CD4-positive, alpha-beta T cell (primary cell): ENCODE results near the gene TTC8. TPM values are rescaled to one million over a fixed set of nuclear protein-coding genes. Genes with fewer than 3 reads are reported as not detected.
A peak's percentile ranks its signal among the peaks of the same experiment; 100 is the strongest.

Source experiments
- ATAC-seq: fragments of 200-7000 bp; cut with Tn5 transposase; one replicate; pipeline ENCODE4 v1.10.0; 2022; ENCODE audit warnings: mild to moderate bottlenecking; ENCODE audit not compliant: poor library complexity
- CTCF ChIA-PET: fragments of 350-600 bp; sonication (Branson Sonifier 250); formaldehyde crosslinking; loops from one replicate; lab custom pipeline; 2021; ENCODE audit warnings: antibody characterized with exemption, inconsistent platforms; lab: Charles Lee
- POLR2A ChIA-PET: fragments of 350-600 bp; sonication (Branson Sonifier 250); formaldehyde crosslinking; loops from one replicate; lab custom pipeline; 2021; ENCODE audit warnings: antibody characterized with exemption, inconsistent platforms; lab: Charles Lee
- DNase-seq, 14 experiments: peaks; one replicate each; pipeline ENCODE4 v3.0.0-alpha.2; 2013 to 2020; ENCODE audit warnings: mixed read lengths in 2 of 14
- H3K27ac ChIP-seq, 2 donors: one replicate each; pipeline versions ENCODE4 v1.5.1 to v1.7.0; 2013; ENCODE audit warnings: low read length in 2 of 2, low read depth in 1 of 2, mild to moderate bottlenecking in 1 of 2
- H3K27me3 ChIP-seq, 2 experiments: 1 replicate in 1 of 2; 2 replicates in 1 of 2; pipeline versions ENCODE4 v1.6.1 to v1.7.0; 2013; ENCODE audit warnings: low read length in 2 of 2, control low read depth in 1 of 2, mild to moderate bottlenecking in 1 of 2, moderate library complexity in 1 of 2; ENCODE audit not compliant: insufficient read depth in 2 of 2, control insufficient read depth in 1 of 2
- H3K36me3 ChIP-seq: one replicate; pipeline ENCODE4 v1.6.1; 2013; ENCODE audit warnings: low read length, control low read depth; ENCODE audit not compliant: insufficient read depth
- H3K4me1 ChIP-seq: one replicate; pipeline ENCODE4 v1.6.1; 2013; ENCODE audit warnings: low read length, control low read depth; ENCODE audit not compliant: insufficient read depth
- H3K4me3 ChIP-seq: one replicate; pipeline ENCODE4 v1.5.1; 2013; ENCODE audit warnings: mild to moderate bottlenecking, low read length, moderate library complexity
- H3K9me3 ChIP-seq, 2 experiments: 1 replicate in 1 of 2; 2 replicates in 1 of 2; pipeline versions ENCODE4 v1.6.1 to v1.7.0; 2013; ENCODE audit warnings: low read length in 2 of 2, mild to moderate bottlenecking in 2 of 2, control low read depth in 1 of 2, moderate library complexity in 1 of 2; ENCODE audit not compliant: control insufficient read depth in 1 of 2, insufficient read depth in 1 of 2
- H3K27ac Mint-ChIP-seq: one replicate; pipeline ENCODE4 v1.8.0; 2020; ENCODE audit warnings: mixed read lengths
- H3K27me3 Mint-ChIP-seq: one replicate; pipeline ENCODE4 v1.8.0; 2021; ENCODE audit warnings: mixed read lengths
- H3K36me3 Mint-ChIP-seq: one replicate; pipeline ENCODE4 v1.8.0; 2021; ENCODE audit warnings: low read depth, mixed read lengths
- H3K4me1 Mint-ChIP-seq: one replicate; pipeline ENCODE4 v1.8.0; 2021; ENCODE audit warnings: low read depth, mixed read lengths
- H3K4me3 Mint-ChIP-seq: one replicate; pipeline ENCODE4 v1.8.0; 2020; ENCODE audit warnings: mild to moderate bottlenecking, mixed read lengths
- H3K9me3 Mint-ChIP-seq: one replicate; pipeline ENCODE4 v1.8.0; 2020; ENCODE audit warnings: mixed read lengths
- intact Hi-C, 2 experiments: fragments of 100-400 bp; cut with DNase I in 1 of 2; cut with micrococcal nuclease in 1 of 2; formaldehyde crosslinking; loops; one replicate each; pipeline versions ENCODE4 v1.15.1 to v1.9.0; 2023 to 2025; cut with DNase I, micrococcal nuclease
- total RNA-seq, 174 experiments: library from RNA in 2 of 174; stranded (reverse) in 2 of 174; gene quantifications; one replicate each; pipeline ENCODE4 v1.2.3 and lab custom pipeline; 2021 to 2026
- TF ChIP-seq, protein P1 (sequence below): fragments of 200-600 bp; IDR thresholded peaks from one replicate; pipeline ENCODE4 v1.8.0; 2022; ENCODE audit warnings: antibody characterized with exemption, mild to moderate bottlenecking

Gene TTC8
- total RNA-seq, 2 experiments from 2014 or later, result 1.6 to 2.1 TPM

DNA sequence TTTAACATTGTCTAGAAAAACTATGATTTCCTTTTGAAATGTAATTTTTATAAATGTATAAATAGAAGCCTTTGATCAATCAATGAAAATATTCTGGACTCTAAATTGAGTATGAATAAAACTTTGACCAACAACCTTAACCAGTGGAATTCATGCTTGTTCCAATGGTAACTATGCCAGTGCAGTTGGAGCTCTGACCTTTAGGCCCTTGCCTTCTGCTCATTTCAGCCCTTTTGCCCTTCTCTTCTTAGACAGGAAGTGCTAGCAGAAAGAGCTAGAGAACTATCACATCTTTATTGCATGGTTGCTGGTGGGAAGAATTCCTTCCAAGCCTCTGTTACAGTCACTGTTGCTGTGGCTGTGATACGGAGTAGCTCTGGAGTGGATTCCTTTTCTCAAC lies 39.7 kb downstream of the TTC8 start:
- Mint-ChIP-seq H3K27me3 (no peaks in the 10 kb centered on the region), H3K36me3 (peaks cover 1% of the 10 kb centered on the region), H3K9me3 (peaks cover under 1% of the 10 kb centered on the region), H3K4me1 (no peaks in the 10 kb centered on the region), H3K27ac (no peak overlapping the region), H3K4me3 (no peak overlapping the region)
- H3K4me1 ChIP-seq, result no peaks in the 10 kb centered on the region
- intact Hi-C loops, result loop anchor here in 1 of 2 experiments (10.0 kb wide), 1 partner anchor 669 kb away; no protein-coding TSS in a partner anchor
- H3K4me3 ChIP-seq, result no peak overlapping the region
- ATAC-seq (no peak), DNase-seq (no peak)
- ChIA-PET POLR2A (no interaction called here), CTCF (no interaction called here)
- H3K27ac ChIP-seq, result no peak overlapping the region
- H3K36me3 ChIP-seq, result no peaks in the 10 kb centered on the region
- TF ChIP-seq, protein P1, sequence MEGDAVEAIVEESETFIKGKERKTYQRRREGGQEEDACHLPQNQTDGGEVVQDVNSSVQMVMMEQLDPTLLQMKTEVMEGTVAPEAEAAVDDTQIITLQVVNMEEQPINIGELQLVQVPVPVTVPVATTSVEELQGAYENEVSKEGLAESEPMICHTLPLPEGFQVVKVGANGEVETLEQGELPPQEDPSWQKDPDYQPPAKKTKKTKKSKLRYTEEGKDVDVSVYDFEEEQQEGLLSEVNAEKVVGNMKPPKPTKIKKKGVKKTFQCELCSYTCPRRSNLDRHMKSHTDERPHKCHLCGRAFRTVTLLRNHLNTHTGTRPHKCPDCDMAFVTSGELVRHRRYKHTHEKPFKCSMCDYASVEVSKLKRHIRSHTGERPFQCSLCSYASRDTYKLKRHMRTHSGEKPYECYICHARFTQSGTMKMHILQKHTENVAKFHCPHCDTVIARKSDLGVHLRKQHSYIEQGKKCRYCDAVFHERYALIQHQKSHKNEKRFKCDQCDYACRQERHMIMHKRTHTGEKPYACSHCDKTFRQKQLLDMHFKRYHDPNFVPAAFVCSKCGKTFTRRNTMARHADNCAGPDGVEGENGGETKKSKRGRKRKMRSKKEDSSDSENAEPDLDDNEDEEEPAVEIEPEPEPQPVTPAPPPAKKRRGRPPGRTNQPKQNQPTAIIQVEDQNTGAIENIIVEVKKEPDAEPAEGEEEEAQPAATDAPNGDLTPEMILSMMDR, result no peak
- H3K27me3 ChIP-seq, result no peaks in the 10 kb centered on the region
- no peaks in the 10 kb centered on the region for H3K9me3 ChIP-seq

DNA sequence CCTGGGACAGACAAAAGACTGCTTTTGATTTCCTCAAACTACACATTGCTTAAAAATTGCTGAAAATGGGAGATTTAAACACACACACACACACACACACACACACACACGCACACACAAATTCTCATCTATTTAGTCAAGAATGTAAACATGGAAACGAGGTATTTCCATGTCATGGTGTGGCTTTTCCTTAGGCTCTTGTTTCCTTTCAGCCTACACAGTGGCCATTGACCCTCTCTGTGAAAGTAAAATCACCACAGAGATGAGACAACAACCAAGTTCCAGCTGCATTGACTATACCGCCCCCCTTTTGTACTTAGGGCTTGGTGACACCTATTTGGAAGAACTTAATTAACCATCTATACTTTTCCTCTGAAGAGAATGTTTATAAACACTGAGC lies 41.9 kb downstream of the TTC8 start:
- no peaks in the 10 kb centered on the region for H3K36me3 Mint-ChIP-seq
- no peaks in the 10 kb centered on the region for H3K9me3 Mint-ChIP-seq
- no peak overlapping the region for H3K4me3 Mint-ChIP-seq
- TF ChIP-seq, protein P1, result no peak
- ATAC-seq (no peak), DNase-seq (no peak)
- H3K27ac Mint-ChIP-seq, result no peak overlapping the region
- ChIA-PET CTCF (interaction anchor here (0.9 kb wide), 1 partner anchor 76 kb away, joined by 3 read pairs; no protein-coding TSS in a partner anchor), POLR2A (no interaction called here)
- Histone ChIP-seq H3K27ac (no peak overlapping the region), H3K36me3 (no peaks in the 10 kb centered on the region), H3K9me3 (no peaks in the 10 kb centered on the region), H3K4me1 (no peaks in the 10 kb centered on the region), H3K27me3 (no peaks in the 10 kb centered on the region), H3K4me3 (no peak overlapping the region)
- H3K4me1 Mint-ChIP-seq, result no peaks in the 10 kb centered on the region
- H3K27me3 Mint-ChIP-seq, result no peaks in the 10 kb centered on the region
- intact Hi-C loops, result loop anchor here in 1 of 2 experiments (10.0 kb wide), 1 partner anchor 672 kb away; no protein-coding TSS in a partner anchor

GRCh38 chr14:88868558-88869159 lies 44.2 kb downstream of the TTC8 start:
- Mint-ChIP-seq H3K27ac (no peak overlapping the region), H3K4me3 (no peak overlapping the region), H3K9me3 (no peaks in the 10 kb centered on the region), H3K36me3 (no peaks in the 10 kb centered on the region), H3K27me3 (no peaks in the 10 kb centered on the region), H3K4me1 (no peaks in the 10 kb centered on the region)
- no peaks in the 10 kb centered on the region for H3K27me3 ChIP-seq
- ChIA-PET POLR2A (interaction anchor here (0.6 kb wide), 1 partner anchor 864 kb away, joined by 3 read pairs; the partner anchor contains the start of gene GPR65), CTCF (interaction anchor here (1.0 to 1.3 kb wide), 2 partner anchors 201 to 376 kb away, joined by 3 to 7 read pairs; no protein-coding TSS in a partner anchor)
- H3K4me3 ChIP-seq, result no peak overlapping the region
- no peak overlapping the region for H3K27ac ChIP-seq
- TF ChIP-seq, protein P1, result peak; percentile 58
- DNase-seq, result peak in 3 of 14 experiments; percentile 23 to 35 (median 35)
- intact Hi-C loops, result loop anchor here (1.0 to 10.0 kb wide), 5 partner anchors 200 to 674 kb away; no protein-coding TSS in a partner anchor
- ATAC-seq, result no peak
- H3K36me3 ChIP-seq, result no peaks in the 10 kb centered on the region
- H3K9me3 ChIP-seq, result no peaks in the 10 kb centered on the region
- H3K4me1 ChIP-seq, result no peaks in the 10 kb centered on the region
